H9 (cell line): ENCODE data around the gene LRRC8C. TPM values are rescaled to one million over a fixed set of nuclear protein-coding genes. Genes with fewer than 3 reads are reported as not detected.

Source experiments
- DNase-seq: peaks from one replicate; pipeline ENCODE4 v3.0.0-alpha.2; 2017
- H2AFZ ChIP-seq: one replicate; pipeline ENCODE4 v1.6.1; 2013; ENCODE audit warnings: mild to moderate bottlenecking, low read length, control low read depth, moderate library complexity
- H2AK5ac ChIP-seq: 2 replicates; pipeline ENCODE4 v1.6.1; 2013; ENCODE audit warnings: low read length, control low read depth, mixed read lengths; ENCODE audit not compliant: insufficient read length
- H2BK120ac ChIP-seq: one replicate; pipeline ENCODE4 v1.6.1; 2013; ENCODE audit warnings: low read depth, mild to moderate bottlenecking, low read length, control low read depth, inconsistent platforms; ENCODE audit not compliant: poor library complexity, severe bottlenecking
- H2BK12ac ChIP-seq: 2 replicates; pipeline ENCODE4 v1.6.1; 2013; ENCODE audit warnings: low read length, control low read depth, mixed read lengths, low read depth; ENCODE audit not compliant: insufficient read length
- H2BK15ac ChIP-seq: 2 replicates; pipeline ENCODE4 v1.6.1; 2013; ENCODE audit warnings: low read depth, low read length, control low read depth
- H2BK20ac ChIP-seq: one replicate; pipeline ENCODE4 v1.6.1; 2013; ENCODE audit warnings: low read depth, mild to moderate bottlenecking, low read length, control low read depth, inconsistent platforms; ENCODE audit not compliant: poor library complexity, severe bottlenecking
- H2BK5ac ChIP-seq: 2 replicates; pipeline ENCODE4 v1.6.1; 2013; ENCODE audit warnings: low read length, control low read depth, mixed read lengths; ENCODE audit not compliant: insufficient read length
- H3K14ac ChIP-seq: 2 replicates; pipeline ENCODE4 v1.6.1; 2013; ENCODE audit warnings: low read length, control low read depth; ENCODE audit not compliant: insufficient read depth
- H3K18ac ChIP-seq: 2 replicates; pipeline ENCODE4 v1.6.1; 2013; ENCODE audit warnings: low read depth, mild to moderate bottlenecking, mixed read lengths, low read length, control low read depth; ENCODE audit not compliant: insufficient read length
- H3K23ac ChIP-seq: 2 replicates; pipeline ENCODE4 v1.6.1; 2013; ENCODE audit warnings: low read length, control low read depth, mixed read lengths, low read depth; ENCODE audit not compliant: insufficient read length
- H3K23me2 ChIP-seq: 2 replicates; pipeline ENCODE4 v1.6.1; 2013; ENCODE audit warnings: low read depth, mild to moderate bottlenecking, mixed read lengths, low read length, control low read depth; ENCODE audit not compliant: insufficient read length, poor library complexity, severe bottlenecking
- H3K27ac ChIP-seq: 2 replicates; pipeline ENCODE4 v1.5.1; 2013; ENCODE audit warnings: low read length, control low read depth, mixed read lengths, low read depth; ENCODE audit not compliant: insufficient read length
- H3K27me3 ChIP-seq: 2 replicates; pipeline ENCODE4 v1.6.1; 2013; ENCODE audit warnings: low read length, control low read depth, inconsistent platforms; ENCODE audit not compliant: insufficient read depth
- H3K4ac ChIP-seq: 2 replicates; pipeline ENCODE4 v1.6.1; 2013; ENCODE audit warnings: low read depth, mild to moderate bottlenecking, control low read depth, inconsistent platforms, low read length, moderate library complexity
- H3K4me1 ChIP-seq: 2 replicates; pipeline ENCODE4 v1.6.1; 2013; ENCODE audit warnings: low read length, control low read depth, inconsistent platforms; ENCODE audit not compliant: insufficient read depth
- H3K4me2 ChIP-seq: 2 replicates; pipeline ENCODE4 v1.6.1; 2013; ENCODE audit warnings: low read length, control low read depth, mixed read lengths; ENCODE audit not compliant: insufficient read length, insufficient read depth
- H3K56ac ChIP-seq: 2 replicates; pipeline ENCODE4 v1.6.1; 2013; ENCODE audit warnings: low read depth, mild to moderate bottlenecking, mixed read lengths, low read length, control low read depth; ENCODE audit not compliant: insufficient read length
- H3K79me1 ChIP-seq: 2 replicates; pipeline ENCODE4 v1.6.1; 2013; ENCODE audit warnings: low read depth, mild to moderate bottlenecking, moderate library complexity, low read length, control low read depth, inconsistent platforms; ENCODE audit not compliant: insufficient read depth, poor library complexity, severe bottlenecking
- H3K79me2 ChIP-seq: 2 replicates; pipeline ENCODE4 v1.6.1; 2013; ENCODE audit warnings: low read length, control low read depth, inconsistent platforms; ENCODE audit not compliant: insufficient read depth
- H3K9ac ChIP-seq: 2 replicates; pipeline ENCODE4 v1.6.1; 2013; ENCODE audit warnings: low read length, control low read depth, mixed read lengths; ENCODE audit not compliant: insufficient read length; ENCODE audit errors: extremely low read depth
- H3K9me3 ChIP-seq: one replicate; pipeline ENCODE4 v1.6.1; 2013; ENCODE audit warnings: low read depth, low read length, inconsistent platforms; ENCODE audit not compliant: control insufficient read depth
- H3T11ph ChIP-seq: one replicate; pipeline ENCODE4 v1.6.1; 2013; ENCODE audit warnings: mild to moderate bottlenecking, low read length, control low read depth, inconsistent platforms
- H4K20me1 ChIP-seq: one replicate; pipeline ENCODE4 v1.6.1; 2013; ENCODE audit not compliant: control insufficient read depth, insufficient read length, insufficient read depth
- H4K5ac ChIP-seq: 2 replicates; pipeline ENCODE4 v1.6.1; 2013; ENCODE audit warnings: low read depth, mild to moderate bottlenecking, mixed read lengths, low read length, control low read depth; ENCODE audit not compliant: insufficient read length
- H4K8ac ChIP-seq: replicated peaks from 2 replicates; pipeline ENCODE4 v1.6.1; 2013; ENCODE audit warnings: low read length, control low read depth, mixed read lengths, low read depth; ENCODE audit not compliant: insufficient read length
- H4K91ac ChIP-seq: 2 replicates; pipeline ENCODE4 v1.6.1; 2013; ENCODE audit warnings: low read depth, mild to moderate bottlenecking, moderate library complexity, mixed read lengths, low read length, control low read depth; ENCODE audit not compliant: insufficient read length
- H3K27ac Mint-ChIP-seq, 3 experiments: 2 replicates in 2 of 3; 3 replicates in 1 of 3; pipeline ENCODE4 v1.8.0; 2020 to 2021; ENCODE audit warnings: mixed read lengths in 3 of 3, mild to moderate bottlenecking in 1 of 3, moderate library complexity in 1 of 3
- H3K27me3 Mint-ChIP-seq: 2 replicates; pipeline ENCODE4 v1.8.0; 2021; ENCODE audit warnings: low read depth, mild to moderate bottlenecking, moderate library complexity, mixed read lengths
- H3K36me3 Mint-ChIP-seq, 3 experiments: 2 replicates in 2 of 3; 3 replicates in 1 of 3; pipeline ENCODE4 v1.8.0; 2020 to 2021; ENCODE audit warnings: low read depth in 3 of 3, mixed read lengths in 3 of 3; ENCODE audit not compliant: insufficient read depth in 1 of 3
- H3K4me1 Mint-ChIP-seq, 2 experiments: 2 replicates each; pipeline ENCODE4 v1.8.0; 2020; ENCODE audit warnings: mixed read lengths in 2 of 2
- H3K4me3 Mint-ChIP-seq, 2 experiments: 2 replicates in 1 of 2; 3 replicates in 1 of 2; pipeline ENCODE4 v1.8.0; 2020 to 2021; ENCODE audit warnings: mild to moderate bottlenecking in 2 of 2, mixed read lengths in 2 of 2, moderate library complexity in 1 of 2
- H3K9me3 Mint-ChIP-seq, 2 experiments: 2 replicates in 1 of 2; 3 replicates in 1 of 2; pipeline ENCODE4 v1.8.0; 2020; ENCODE audit warnings: mild to moderate bottlenecking in 2 of 2, mixed read lengths in 2 of 2, moderate library complexity in 1 of 2
- CTCF ChIP-seq: fragments of 200-600 bp; sonication (generic); conservative IDR thresholded peaks from 3 replicates; pipeline ENCODE4 v1.8.0; 2021; ENCODE audit warnings: antibody characterized with exemption, mild to moderate bottlenecking
- total RNA-seq: library from RNA; stranded (reverse); gene quantifications from 2 replicates; pipeline ENCODE4 v1.2.1, GENCODE V29; 2021

Gene LRRC8C
- total RNA-seq, 1 experiment from 2014 or later, result 1.9 TPM

- TF ChIP-seq CTCF, result no peak
- no peaks in the 10 kb centered on the region for H3K79me2 ChIP-seq
- H3K4ac ChIP-seq, result no peak overlapping the region
- H3K18ac ChIP-seq, result no peak overlapping the region
- no peak overlapping the region for H3K14ac ChIP-seq
- no peak overlapping the region for H3K4me3 Mint-ChIP-seq
- no peaks in the 10 kb centered on the region for H3K23me2 ChIP-seq
- no peak overlapping the region for H2BK5ac ChIP-seq
- no peak overlapping the region for H3T11ph ChIP-seq
- H2BK20ac ChIP-seq, result no peak overlapping the region
- no peak overlapping the region for H4K5ac ChIP-seq
- peaks cover 0 to 4% (median 0%) of the 10 kb centered on the region in 3 experiments; a peak in 1 of 7 replicates for H3K36me3 Mint-ChIP-seq
- no peak overlapping the region for H2BK120ac ChIP-seq
- H3K9ac ChIP-seq, result no peak overlapping the region
- H2AFZ ChIP-seq, result no peak overlapping the region
- no peaks in the 10 kb centered on the region for H3K79me1 ChIP-seq
- no peak overlapping the region for H4K91ac ChIP-seq
- H3K4me1 ChIP-seq, result 0 out of 2 replicates have a peak, but pooled peaks cover 2% of the 10 kb centered on the region
- DNase-seq, result no peak
- no peaks in the 10 kb centered on the region for H3K9me3 ChIP-seq
- no peak overlapping the region for H3K56ac ChIP-seq
- no peak overlapping the region for H3K27ac ChIP-seq
- no peaks in the 10 kb centered on the region for H4K20me1 ChIP-seq
- H2BK15ac ChIP-seq, result no peak overlapping the region
- no peaks in the 10 kb centered on the region for H3K27me3 Mint-ChIP-seq
- H3K4me1 Mint-ChIP-seq, result no peaks in the 10 kb centered on the region
- peaks cover 0 to 2% of the 10 kb centered on the region in 2 experiments; a peak in 1 of 5 replicates for H3K9me3 Mint-ChIP-seq
- no peak overlapping the region for H2BK12ac ChIP-seq
- no peak overlapping the region for H3K4me2 ChIP-seq
- H2AK5ac ChIP-seq, result no peak overlapping the region
- H3K27me3 ChIP-seq, result no peaks in the 10 kb centered on the region
- H3K27ac Mint-ChIP-seq, result no peak overlapping the region
- no peak overlapping the region for H3K23ac ChIP-seq
- no peak overlapping the region for H4K8ac ChIP-seq
Measured at GRCh38 chr1:89682611-89683010, 49.7 kb downstream of the LRRC8C start.
